Nephron progenitor cell (in vitro differentiated cells): Measurements from ENCODE around the gene ZFAND3.

ENCODE experiments used
- DNase-seq: peaks from one replicate; pipeline ENCODE4 v3.0.0; 2021
- H3K27ac Mint-ChIP-seq: 2 replicates; pipeline ENCODE4 v1.8.0; 2021; ENCODE audit warnings: mild to moderate bottlenecking, moderate library complexity, mixed read lengths
- H3K27me3 Mint-ChIP-seq: 2 replicates; pipeline ENCODE4 v1.8.0; 2021; ENCODE audit warnings: mild to moderate bottlenecking, low read depth, mixed read lengths; ENCODE audit not compliant: poor library complexity
- H3K36me3 Mint-ChIP-seq: 2 replicates; pipeline ENCODE4 v1.8.0; 2021; ENCODE audit warnings: low read depth, mixed read lengths
- H3K4me1 Mint-ChIP-seq: 2 replicates; pipeline ENCODE4 v1.8.0; 2021; ENCODE audit warnings: mixed read lengths
- H3K4me3 Mint-ChIP-seq: 2 replicates; pipeline ENCODE4 v1.8.0; 2021; ENCODE audit warnings: mild to moderate bottlenecking, moderate library complexity, mixed read lengths
- H3K9me3 Mint-ChIP-seq: 2 replicates; pipeline ENCODE4 v1.8.0; 2021; ENCODE audit warnings: mild to moderate bottlenecking, moderate library complexity, mixed read lengths
- TF ChIP-seq, protein P1 (sequence below): fragments of 200-600 bp; sonication (generic); IDR thresholded peaks from 2 replicates; pipeline ENCODE4 v1.5.0; 2021; ENCODE audit warnings: antibody characterized with exemption

ZFAND3 gene

DNA sequence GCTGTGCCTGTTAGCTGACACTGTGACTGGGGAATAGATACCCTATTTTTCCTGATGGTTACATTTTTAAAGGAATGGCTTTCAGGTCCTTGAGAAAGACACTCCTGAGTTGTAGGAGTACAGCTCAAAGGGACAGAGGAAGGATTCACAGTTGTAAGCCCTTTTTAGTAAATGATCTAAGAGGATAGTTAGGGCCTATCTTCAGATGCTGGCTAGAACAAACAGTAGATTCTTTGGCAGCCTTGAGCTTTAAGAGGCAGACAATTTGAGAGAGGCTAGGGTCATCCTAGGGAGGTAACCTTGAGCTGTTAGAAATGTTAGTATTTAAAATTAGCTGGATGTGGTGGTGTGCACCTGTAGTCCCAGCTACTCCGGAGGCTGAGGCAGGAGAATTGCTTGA is 111.5 kb downstream of the ZFAND3 start:
- peaks cover 16% of the 10 kb centered on the region for H3K4me1 Mint-ChIP-seq
- H3K27me3 Mint-ChIP-seq, result no peaks in the 10 kb centered on the region
- H3K4me3 Mint-ChIP-seq, result no peak overlapping the region
- no peak for DNase-seq
- no peaks in the 10 kb centered on the region for H3K9me3 Mint-ChIP-seq
- TF ChIP-seq, protein P1, sequence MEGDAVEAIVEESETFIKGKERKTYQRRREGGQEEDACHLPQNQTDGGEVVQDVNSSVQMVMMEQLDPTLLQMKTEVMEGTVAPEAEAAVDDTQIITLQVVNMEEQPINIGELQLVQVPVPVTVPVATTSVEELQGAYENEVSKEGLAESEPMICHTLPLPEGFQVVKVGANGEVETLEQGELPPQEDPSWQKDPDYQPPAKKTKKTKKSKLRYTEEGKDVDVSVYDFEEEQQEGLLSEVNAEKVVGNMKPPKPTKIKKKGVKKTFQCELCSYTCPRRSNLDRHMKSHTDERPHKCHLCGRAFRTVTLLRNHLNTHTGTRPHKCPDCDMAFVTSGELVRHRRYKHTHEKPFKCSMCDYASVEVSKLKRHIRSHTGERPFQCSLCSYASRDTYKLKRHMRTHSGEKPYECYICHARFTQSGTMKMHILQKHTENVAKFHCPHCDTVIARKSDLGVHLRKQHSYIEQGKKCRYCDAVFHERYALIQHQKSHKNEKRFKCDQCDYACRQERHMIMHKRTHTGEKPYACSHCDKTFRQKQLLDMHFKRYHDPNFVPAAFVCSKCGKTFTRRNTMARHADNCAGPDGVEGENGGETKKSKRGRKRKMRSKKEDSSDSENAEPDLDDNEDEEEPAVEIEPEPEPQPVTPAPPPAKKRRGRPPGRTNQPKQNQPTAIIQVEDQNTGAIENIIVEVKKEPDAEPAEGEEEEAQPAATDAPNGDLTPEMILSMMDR, result no peak
- peaks cover 30% of the 10 kb centered on the region for H3K36me3 Mint-ChIP-seq
- peak overlapping the region; percentile 29 for H3K27ac Mint-ChIP-seq

DNA sequence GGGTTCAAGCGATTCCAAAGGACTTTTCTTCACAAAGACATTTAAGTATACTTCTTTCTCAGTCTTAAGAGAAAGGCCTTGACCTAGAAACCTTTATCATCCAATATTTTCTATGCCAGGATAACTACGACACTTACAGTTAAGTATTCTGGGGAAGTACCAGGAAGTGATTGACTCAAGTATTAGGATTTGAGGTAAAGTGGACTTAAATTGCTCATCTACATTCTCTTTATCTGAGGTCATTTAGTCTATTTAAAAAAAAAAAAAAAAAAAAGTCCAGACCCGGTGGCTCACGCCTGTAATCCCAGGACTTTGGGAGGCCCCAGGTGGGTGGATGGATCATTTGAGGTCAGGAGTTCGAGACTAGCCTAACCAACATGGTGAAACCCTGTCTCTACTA is 114.7 kb downstream of the ZFAND3 start:
- Mint-ChIP-seq H3K9me3 (no peaks in the 10 kb centered on the region), H3K4me3 (no peak overlapping the region), H3K27me3 (no peaks in the 10 kb centered on the region), H3K27ac (no peak overlapping the region), H3K4me1 (peaks cover 9% of the 10 kb centered on the region), H3K36me3 (peaks cover 34% of the 10 kb centered on the region)
- DNase-seq, result no peak
- TF ChIP-seq, protein P1, result no peak

DNA sequence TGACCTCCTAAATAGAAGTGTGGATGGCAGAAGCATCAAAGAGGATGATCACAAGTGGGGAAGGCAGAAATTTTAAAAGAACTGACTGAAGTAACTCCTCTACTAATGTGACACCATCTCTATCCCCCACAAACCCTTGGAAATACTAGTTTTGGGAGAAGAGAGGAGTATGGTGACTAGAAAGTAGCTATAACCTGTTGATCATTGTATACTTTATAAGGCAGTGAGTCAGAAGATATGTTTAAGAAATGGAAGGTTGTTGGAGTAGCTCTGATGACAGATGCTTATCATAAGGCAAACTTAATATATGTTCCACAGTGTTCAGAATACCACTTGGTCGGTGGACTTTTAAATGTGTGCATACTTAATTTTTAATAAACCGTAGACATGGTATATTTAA is 116.6 kb downstream of the ZFAND3 start:
- H3K27ac Mint-ChIP-seq, result no peak overlapping the region
- no peak overlapping the region for H3K4me3 Mint-ChIP-seq
- H3K9me3 Mint-ChIP-seq, result no peaks in the 10 kb centered on the region
- no peaks in the 10 kb centered on the region for H3K4me1 Mint-ChIP-seq
- TF ChIP-seq, protein P1, result no peak
- H3K36me3 Mint-ChIP-seq, result peaks cover 25% of the 10 kb centered on the region
- no peaks in the 10 kb centered on the region for H3K27me3 Mint-ChIP-seq
- no peak for DNase-seq

DNA sequence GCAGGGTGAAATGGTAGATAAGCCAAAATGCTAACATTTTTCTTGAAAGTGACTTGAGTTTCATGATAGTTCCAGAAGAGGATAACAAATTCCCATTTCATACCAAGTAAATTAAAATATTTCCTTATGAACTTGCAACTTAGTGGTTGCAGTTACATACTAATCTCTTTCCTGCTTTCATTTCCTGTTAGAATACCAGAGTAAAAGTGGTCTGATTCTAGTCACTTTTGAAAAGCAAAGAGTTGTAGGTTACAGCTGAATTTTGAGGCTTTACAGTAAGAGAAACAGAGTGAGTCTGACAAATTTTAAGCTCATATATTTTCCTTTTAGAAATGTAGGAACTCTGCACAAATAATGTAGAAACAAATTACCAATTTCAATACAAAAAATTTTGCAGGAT is 117.4 kb downstream of the ZFAND3 start:
- no peaks in the 10 kb centered on the region for H3K9me3 Mint-ChIP-seq
- H3K4me3 Mint-ChIP-seq, result no peak overlapping the region
- H3K36me3 Mint-ChIP-seq, result peaks cover 19% of the 10 kb centered on the region
- no peak overlapping the region for H3K27ac Mint-ChIP-seq
- no peak for DNase-seq
- TF ChIP-seq, protein P1, result no peak
- no peaks in the 10 kb centered on the region for H3K4me1 Mint-ChIP-seq
- H3K27me3 Mint-ChIP-seq, result no peaks in the 10 kb centered on the region

DNA sequence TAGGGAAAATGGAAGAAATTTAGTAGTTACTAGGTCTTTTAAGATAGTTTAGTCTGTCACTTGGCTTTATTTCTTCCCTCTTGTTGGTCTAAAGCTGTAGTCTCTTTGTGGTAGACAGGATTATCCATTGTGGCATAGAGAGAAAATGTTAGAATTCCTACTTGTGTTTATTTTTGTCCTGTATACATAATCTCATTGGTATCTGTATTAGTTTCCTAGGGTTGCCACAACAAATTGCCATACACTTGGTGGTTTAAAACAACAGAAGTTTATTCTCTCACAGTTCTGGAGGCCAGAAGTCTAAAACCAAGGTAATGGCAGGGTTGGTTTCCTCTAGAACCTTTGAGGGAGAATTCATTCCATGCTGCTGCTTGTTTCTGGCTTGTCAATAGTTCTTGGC is 119.4 kb downstream of the ZFAND3 start:
- Mint-ChIP-seq H3K27ac (no peak overlapping the region), H3K9me3 (no peaks in the 10 kb centered on the region), H3K27me3 (no peaks in the 10 kb centered on the region), H3K4me1 (no peaks in the 10 kb centered on the region), H3K4me3 (no peak overlapping the region), H3K36me3 (peaks cover 9% of the 10 kb centered on the region)
- DNase-seq, result no peak
- TF ChIP-seq, protein P1, result no peak

DNA sequence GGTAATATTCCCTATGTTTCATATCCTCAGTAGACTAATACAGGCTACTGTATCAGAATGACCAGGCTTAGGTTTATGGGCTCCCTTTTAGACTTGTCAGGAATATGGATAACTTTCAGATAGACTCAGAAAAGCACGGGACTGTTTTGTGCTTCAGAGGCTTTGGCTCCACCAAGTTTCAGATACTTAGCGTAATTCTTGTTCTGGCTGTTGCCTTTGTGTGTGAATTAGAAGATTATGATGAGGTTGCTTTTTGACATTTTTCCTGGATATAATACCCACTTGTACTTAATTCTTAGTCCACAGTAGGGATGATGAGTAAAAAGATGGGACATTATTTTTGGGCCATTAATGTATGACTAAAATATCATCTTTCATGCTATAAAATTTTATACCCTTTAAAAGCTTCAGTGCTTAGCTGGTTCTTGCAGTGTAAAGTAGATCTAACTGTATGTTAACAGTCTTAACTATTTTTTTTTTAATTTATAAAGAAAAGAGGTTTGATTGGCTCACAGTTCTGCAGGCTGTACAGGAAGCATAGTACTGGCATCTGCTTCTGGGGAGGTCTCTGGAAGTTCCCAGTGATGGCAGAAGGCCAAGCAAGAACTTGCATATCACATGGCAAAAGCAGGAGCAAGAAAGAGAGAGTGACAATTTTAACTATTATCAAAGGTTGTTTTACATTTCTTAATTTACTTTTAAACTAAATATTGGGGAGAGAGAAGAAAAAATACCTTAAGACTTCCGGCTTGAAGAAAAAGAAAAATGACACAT is 120.7 kb downstream of the ZFAND3 start:
- H3K36me3 Mint-ChIP-seq, result peaks cover 4% of the 10 kb centered on the region
- no peaks in the 10 kb centered on the region for H3K27me3 Mint-ChIP-seq
- no peak for DNase-seq
- no peak overlapping the region for H3K27ac Mint-ChIP-seq
- no peaks in the 10 kb centered on the region for H3K9me3 Mint-ChIP-seq
- TF ChIP-seq, protein P1, result no peak
- H3K4me1 Mint-ChIP-seq, result no peaks in the 10 kb centered on the region
- H3K4me3 Mint-ChIP-seq, result no peak overlapping the region
